HEK293 (cell line): Measurements from ENCODE around the gene FBXL15.
A peak's percentile ranks its signal among the peaks of the same experiment; 100 is the strongest.

Source experiments
- AEBP2 ChIP-seq: fragments of 450-650 bp; formaldehyde crosslinking; IDR thresholded peaks from 2 replicates; pipeline ENCODE4 v1.5.1; 2016; ENCODE audit warnings: missing biosample characterization, missing genetic modification characterization, borderline replicate concordance
- GLI2 ChIP-seq: fragments of 450-650 bp; formaldehyde crosslinking; IDR thresholded peaks from 2 replicates; pipeline ENCODE4; 2017; ENCODE audit warnings: missing biosample characterization, missing genetic modification characterization, low read depth, borderline replicate concordance
- KLF17 ChIP-seq: fragments of 450-650 bp; formaldehyde crosslinking; IDR thresholded peaks from 2 replicates; pipeline ENCODE4 v1.5.1; 2016; ENCODE audit warnings: missing biosample characterization, missing genetic modification characterization
- SALL2 ChIP-seq: fragments of 450-650 bp; formaldehyde crosslinking; IDR thresholded peaks from 2 replicates; pipeline ENCODE4 v1.5.0; 2017; ENCODE audit warnings: missing biosample characterization, mild to moderate bottlenecking, missing genetic modification characterization, borderline replicate concordance
- TRIM28 ChIP-seq: IDR thresholded peaks from 2 replicates; pipeline ENCODE4 v1.6.1; 2011; ENCODE audit warnings: low read length, control low read depth, borderline replicate concordance
- ZBTB10 ChIP-seq: fragments of 450-650 bp; formaldehyde crosslinking; IDR thresholded peaks from 2 replicates; pipeline ENCODE4 v1.5.1; 2016; ENCODE audit warnings: missing biosample characterization, missing genetic modification characterization
- ZBTB11 ChIP-seq: fragments of 450-650 bp; formaldehyde crosslinking; conservative IDR thresholded peaks from 2 replicates; pipeline ENCODE4 v1.5.1; 2016; ENCODE audit warnings: low read depth, missing biosample characterization, missing genetic modification characterization
- ZBTB21 ChIP-seq: fragments of 450-650 bp; formaldehyde crosslinking; IDR thresholded peaks from 2 replicates; pipeline ENCODE4 v1.5.1; 2017; ENCODE audit warnings: missing biosample characterization, missing genetic modification characterization
- ZFHX2 ChIP-seq: fragments of 450-650 bp; formaldehyde crosslinking; conservative IDR thresholded peaks from 2 replicates; pipeline ENCODE4 v1.5.1; 2016; ENCODE audit warnings: missing biosample characterization, missing genetic modification characterization
- ZFP41 ChIP-seq: fragments of 450-650 bp; formaldehyde crosslinking; IDR thresholded peaks from 2 replicates; pipeline ENCODE4 v1.5.1; 2016; ENCODE audit warnings: missing biosample characterization, missing genetic modification characterization, borderline replicate concordance
- ZNF112 ChIP-seq: fragments of 450-650 bp; formaldehyde crosslinking; IDR thresholded peaks from 2 replicates; pipeline ENCODE4 v1.5.0; 2017; ENCODE audit warnings: missing biosample characterization, missing genetic modification characterization
- ZNF140 ChIP-seq: fragments of 450-650 bp; formaldehyde crosslinking; IDR thresholded peaks from 2 replicates; pipeline ENCODE4 v1.5.1; 2016; ENCODE audit warnings: missing biosample characterization, missing genetic modification characterization
- ZNF16 ChIP-seq: fragments of 450-650 bp; formaldehyde crosslinking; IDR thresholded peaks from 2 replicates; pipeline ENCODE4 v1.5.1; 2016; ENCODE audit warnings: low read depth, missing biosample characterization, missing genetic modification characterization
- ZNF174 ChIP-seq: fragments of 450-650 bp; formaldehyde crosslinking; IDR thresholded peaks from 2 replicates; pipeline ENCODE4 v1.5.0; 2017; ENCODE audit warnings: missing biosample characterization, mild to moderate bottlenecking, missing genetic modification characterization
- ZNF24 ChIP-seq: fragments of 450-650 bp; formaldehyde crosslinking; IDR thresholded peaks from 2 replicates; pipeline ENCODE4 v1.5.1; 2016; ENCODE audit warnings: missing biosample characterization, missing genetic modification characterization
- ZNF280C ChIP-seq: fragments of 450-650 bp; formaldehyde crosslinking; IDR thresholded peaks from 2 replicates; pipeline ENCODE4 v1.5.1; 2016; ENCODE audit warnings: missing biosample characterization, missing genetic modification characterization
- ZNF354C ChIP-seq: fragments of 450-650 bp; formaldehyde crosslinking; IDR thresholded peaks from 2 replicates; pipeline ENCODE4 v1.5.1; 2016; ENCODE audit warnings: missing biosample characterization, missing genetic modification characterization, low read depth, borderline replicate concordance
- ZNF362 ChIP-seq: fragments of 450-650 bp; formaldehyde crosslinking; IDR thresholded peaks from 2 replicates; pipeline ENCODE4 v1.5.1; 2016; ENCODE audit warnings: missing biosample characterization, missing genetic modification characterization
- ZNF37A ChIP-seq: fragments of 450-650 bp; IDR thresholded peaks from 2 replicates; pipeline ENCODE4 v1.5.1; 2018; ENCODE audit warnings: missing biosample characterization, missing genetic modification characterization
- ZNF404 ChIP-seq: fragments of 450-650 bp; formaldehyde crosslinking; IDR thresholded peaks from 2 replicates; pipeline ENCODE4 v1.5.1; 2017; ENCODE audit warnings: missing biosample characterization, missing genetic modification characterization
- ZNF530 ChIP-seq: fragments of 450-650 bp; formaldehyde crosslinking; IDR thresholded peaks from 2 replicates; pipeline ENCODE4 v1.5.1; 2016; ENCODE audit warnings: low read depth, missing biosample characterization, missing genetic modification characterization
- ZNF549 ChIP-seq: fragments of 450-650 bp; IDR thresholded peaks from 2 replicates; pipeline ENCODE4 v1.5.1; 2018; ENCODE audit warnings: missing biosample characterization, missing genetic modification characterization, mild to moderate bottlenecking, inconsistent platforms, moderate library complexity
- ZNF571 ChIP-seq: fragments of 450-650 bp; formaldehyde crosslinking; IDR thresholded peaks from 2 replicates; pipeline ENCODE4 v1.5.0; 2017; ENCODE audit warnings: missing biosample characterization, missing genetic modification characterization
- ZNF580 ChIP-seq: fragments of 450-650 bp; formaldehyde crosslinking; IDR thresholded peaks from 2 replicates; pipeline ENCODE4 v1.5.1; 2016; ENCODE audit warnings: missing biosample characterization, missing genetic modification characterization
- ZNF654 ChIP-seq: fragments of 450-650 bp; formaldehyde crosslinking; IDR thresholded peaks from 2 replicates; pipeline ENCODE4 v1.5.1; 2016; ENCODE audit warnings: low read depth, missing biosample characterization, missing genetic modification characterization
- ZNF660 ChIP-seq: fragments of 450-650 bp; IDR thresholded peaks from 2 replicates; pipeline ENCODE4 v1.5.1; 2018; ENCODE audit warnings: missing biosample characterization, mild to moderate bottlenecking, missing genetic modification characterization
- ZNF792 ChIP-seq: fragments of 450-650 bp; formaldehyde crosslinking; IDR thresholded peaks from 2 replicates; pipeline ENCODE4 v1.5.1; 2016; ENCODE audit warnings: missing biosample characterization, missing genetic modification characterization

Gene FBXL15

GRCh38 chr10:102394079-102394800 lies 26.4 kb upstream of the FBXL15 start (continued):
- TF ChIP-seq ZFP41 (tag by site-specific recombination) (no peak), GLI2 (tag by site-specific recombination) (no peak), ZNF792 (tag by site-specific recombination) (no peak), KLF17 (tag by site-specific recombination) (peak; percentile 55), ZFHX2 (tag by site-specific recombination) (no peak), TRIM28 (no peak), ZNF280C (no peak), ZNF404 (tag by site-specific recombination) (no peak), ZBTB11 (tag by site-specific recombination) (peak; percentile 80), ZBTB21 (tag by site-specific recombination) (peak; percentile 99), ZNF549 (no peak), ZNF112 (tag by site-specific recombination) (no peak), ZNF24 (tag by site-specific recombination) (0 out of 2 replicates have a peak, but pooled peaks have one; percentile 75), ZNF37A (tag by site-specific recombination) (no peak), ZNF354C (tag by site-specific recombination) (no peak), ZNF16 (tag by site-specific recombination) (no peak), ZNF660 (tag by site-specific recombination) (peak; percentile 79; the same call in 1 of the 2 replicates), ZNF580 (tag by site-specific recombination) (no peak), ZNF174 (no peak), ZNF654 (tag by site-specific recombination) (peak; percentile 67), ZNF140 (no peak), ZNF530 (tag by site-specific recombination) (no peak), ZNF362 (tag by site-specific recombination) (no peak; the same call in 1 of the 2 replicates), ZBTB10 (tag by site-specific recombination) (peak; percentile 100), ZNF571 (tag by site-specific recombination) (no peak), SALL2 (tag by site-specific recombination) (no peak), AEBP2 (tag by site-specific recombination) (no peak)
